PFSK-1 (cell line): Measurements from ENCODE around the gene INPP5A.

Source experiments
- FOXP2 ChIP-seq: optimal IDR thresholded peaks from 2 replicates; pipeline ENCODE3; 2011; ENCODE audit warnings: borderline replicate concordance, control low read depth, inconsistent platforms; ENCODE audit not compliant: insufficient read depth; ENCODE audit errors: extremely low read length, extremely low read depth
- POLR2AphosphoS5 ChIP-seq: IDR thresholded peaks from 2 replicates; pipeline ENCODE4 v1.6.1; 2012; ENCODE audit warnings: low read depth, mild to moderate bottlenecking, control low read depth, low read length, moderate library complexity
- REST ChIP-seq, 2 experiments: IDR thresholded peaks; 2 replicates each; pipeline versions ENCODE4 v1.6.1 to v1.8.0; 2011 to 2012; ENCODE audit warnings: low read depth in 2 of 2, low read length in 2 of 2, control low read depth in 1 of 2, inconsistent platforms in 1 of 2, mild to moderate bottlenecking in 1 of 2, moderate library complexity in 1 of 2; ENCODE audit not compliant: insufficient read depth in 1 of 2
- SIN3A ChIP-seq: IDR thresholded peaks from 2 replicates; pipeline ENCODE4 v1.6.1; 2012; ENCODE audit warnings: mild to moderate bottlenecking, low read length, moderate library complexity, borderline replicate concordance; ENCODE audit not compliant: insufficient read depth
- TAF1 ChIP-seq: IDR thresholded peaks from 2 replicates; pipeline ENCODE4 v1.6.1; 2012; ENCODE audit warnings: low read length, control low read depth, borderline replicate concordance; ENCODE audit not compliant: insufficient read depth

INPP5A gene

GRCh38 chr10:132591166-132591971, 53.8 kb downstream of the INPP5A start:
- TF ChIP-seq TAF1: no peak
- TF ChIP-seq REST (IDR thresholded peaks at IDR 0.05; ENCODE audit: insufficient read depth in 1 of 2, low read depth in 2 of 2, low read length in 2 of 2): no peak
- TF ChIP-seq POLR2AphosphoS5: no peak
- no peak for TF ChIP-seq SIN3A
- TF ChIP-seq FOXP2: no peak

GRCh38 chr10:132592790-132593383, 55.3 kb downstream of the INPP5A start:
- TF ChIP-seq FOXP2: no peak
- no peak for TF ChIP-seq TAF1
- no peak for TF ChIP-seq REST (IDR thresholded peaks at IDR 0.05; ENCODE audit: insufficient read depth in 1 of 2, low read depth in 2 of 2, low read length in 2 of 2)
- TF ChIP-seq SIN3A: no peak

GRCh38 chr10:132593389-132593788, 55.8 kb downstream of the INPP5A start:
- TF ChIP-seq TAF1 (no peak), POLR2AphosphoS5 (no peak), REST (IDR thresholded peaks at IDR 0.05; ENCODE audit: insufficient read depth in 1 of 2, low read depth in 2 of 2, low read length in 2 of 2) (no peak), SIN3A (no peak)

- TF ChIP-seq FOXP2 (no peak), SIN3A (no peak), POLR2AphosphoS5 (no peak), TAF1 (no peak), REST (IDR thresholded peaks at IDR 0.05; ENCODE audit: insufficient read depth in 1 of 2, low read depth in 2 of 2, low read length in 2 of 2) (no peak)
Measured at GRCh38 chr10:132593900-132594876, 56.6 kb downstream of the INPP5A start.
